H1 (cell line): ENCODE results near the gene TWIST2. TPM values are rescaled to one million over a fixed set of nuclear protein-coding genes. Genes with fewer than 3 reads are reported as not detected.

Source experiments
- CTCF ChIA-PET: fragments of 300-600 bp; sonication (Branson Sonifier 250); formaldehyde crosslinking; loops from one replicate; lab custom pipeline; 2021; ENCODE audit not compliant: partially characterized antibody; lab: Charles Lee
- POLR2A ChIA-PET: fragments of 300-600 bp; sonication (Branson Sonifier 250); formaldehyde crosslinking; loops from one replicate; lab custom pipeline; 2021; ENCODE audit warnings: inconsistent platforms; ENCODE audit not compliant: partially characterized antibody; lab: Charles Lee
- DNase-seq, 2 experiments: peaks; one replicate each; pipeline versions ENCODE4 v3.0.0 to v3.0.0-alpha.2; 2010 to 2022; ENCODE audit warnings: low spot score in 2 of 2, low read depth in 1 of 2, mixed read lengths in 1 of 2
- FAIRE-seq: peaks from 2 replicates; lab custom pipeline; 2011; peaks lifted over from hg19 to GRCh38; lab: Jason Lieb, UNC
- H2AFZ ChIP-seq: 2 replicates; pipeline ENCODE4 v1.8.1; 2012; ENCODE audit warnings: low read length, inconsistent platforms
- H2AK5ac ChIP-seq: 2 replicates; pipeline ENCODE4 v1.6.1; 2013; ENCODE audit warnings: low read depth, low read length
- H2BK120ac ChIP-seq: replicated peaks from 2 replicates; pipeline ENCODE3; 2013; ENCODE audit warnings: low read depth, low read length, inconsistent platforms
- H2BK12ac ChIP-seq: 2 replicates; pipeline ENCODE4 v1.6.1; 2013; ENCODE audit warnings: low read depth, low read length
- H2BK15ac ChIP-seq: 2 replicates; pipeline ENCODE4 v1.6.1; 2013; ENCODE audit warnings: low read length
- H2BK20ac ChIP-seq: 2 replicates; pipeline ENCODE4 v1.6.1; 2013; ENCODE audit warnings: low read length
- H2BK5ac ChIP-seq: 2 replicates; pipeline ENCODE4 v1.6.1; 2013; ENCODE audit warnings: low read depth, low read length
- H3K14ac ChIP-seq: 2 replicates; pipeline ENCODE4 v1.6.1; 2013; ENCODE audit warnings: inconsistent platforms; ENCODE audit not compliant: insufficient read length
- H3K18ac ChIP-seq: 2 replicates; pipeline ENCODE4 v1.6.1; 2013; ENCODE audit warnings: low read length; ENCODE audit errors: extremely low read depth
- H3K23ac ChIP-seq: 2 replicates; pipeline ENCODE4 v1.6.1; 2013; ENCODE audit warnings: inconsistent platforms; ENCODE audit not compliant: insufficient read length
- H3K23me2 ChIP-seq: 2 replicates; pipeline ENCODE4 v1.6.1; 2013; ENCODE audit warnings: low read depth, low read length
- H3K27ac ChIP-seq: 2 replicates; pipeline ENCODE4 v1.6.1; 2011; ENCODE audit warnings: low read depth, low read length, inconsistent platforms
- H3K27me3 ChIP-seq, 4 experiments: replicated peaks in 1 of 4; 1 replicate in 1 of 4; 2 replicates in 3 of 4; pipeline versions ENCODE4 v1.6.1 to v1.8.1; 2011 to 2013; ENCODE audit warnings: low read length in 3 of 4, mild to moderate bottlenecking in 3 of 4, inconsistent platforms in 2 of 4, mixed read lengths in 2 of 4, moderate library complexity in 1 of 4; ENCODE audit not compliant: control insufficient read depth in 3 of 4, insufficient read depth in 3 of 4; ENCODE audit errors: extremely low read depth in 1 of 4
- H3K36me3 ChIP-seq, 4 experiments: 2 replicates each; pipeline versions ENCODE4 v1.6.1 to v1.8.1; 2011 to 2013; ENCODE audit warnings: mild to moderate bottlenecking in 4 of 4, low read length in 3 of 4, moderate library complexity in 2 of 4, control low read depth in 1 of 4, inconsistent platforms in 1 of 4; ENCODE audit not compliant: insufficient read depth in 4 of 4, control insufficient read depth in 2 of 4
- H3K4ac ChIP-seq: replicated peaks from 2 replicates; pipeline ENCODE3; 2013; ENCODE audit warnings: low read length, low read depth, mixed read lengths, inconsistent platforms; ENCODE audit not compliant: insufficient read length
- H3K4me1 ChIP-seq, 4 experiments: replicated peaks in 1 of 4; 1 replicate in 1 of 4; 2 replicates in 3 of 4; pipeline versions ENCODE4 v1.6.1 to v1.8.1; 2011 to 2013; ENCODE audit warnings: low read length in 3 of 4, inconsistent platforms in 2 of 4, mixed read lengths in 1 of 4; ENCODE audit not compliant: insufficient read depth in 4 of 4, control insufficient read depth in 3 of 4
- H3K4me2 ChIP-seq, 2 experiments: 2 replicates each; pipeline versions ENCODE4 v1.6.1 to v1.8.1; 2011 to 2013; ENCODE audit warnings: low read depth in 2 of 2, low read length in 2 of 2, control low read depth in 1 of 2, inconsistent platforms in 1 of 2, mild to moderate bottlenecking in 1 of 2; ENCODE audit not compliant: insufficient read depth in 1 of 2
- H3K4me3 ChIP-seq, 4 experiments: fragments of 200-600, 300-600 bp in 1 of 4; sonication (generic), shearing (Covaris generic), sonication (Bioruptor Twin) in 1 of 4; 2 replicates each; pipeline versions ENCODE4 v1.5.1 to v1.8.1; 2011 to 2016; ENCODE audit warnings: low read length in 4 of 4, low read depth in 3 of 4, control low read depth in 2 of 4, inconsistent platforms in 2 of 4, mild to moderate bottlenecking in 2 of 4, mixed read lengths in 1 of 4, moderate library complexity in 1 of 4; ENCODE audit not compliant: insufficient read depth in 2 of 4; ENCODE audit errors: extremely low read depth in 1 of 4
- H3K56ac ChIP-seq: replicated peaks from 2 replicates; pipeline ENCODE3; 2013; ENCODE audit warnings: low read depth, mild to moderate bottlenecking, mixed read lengths, low read length, inconsistent platforms; ENCODE audit not compliant: insufficient read length
- H3K79me1 ChIP-seq: 2 replicates; pipeline ENCODE4 v1.6.1; 2013; ENCODE audit warnings: low read depth, low read length, control low read depth
- H3K79me2 ChIP-seq, 2 experiments: 2 replicates each; pipeline versions ENCODE4 v1.6.1 to v1.8.1; 2012 to 2013; ENCODE audit warnings: low read length in 2 of 2, mild to moderate bottlenecking in 2 of 2, inconsistent platforms in 1 of 2; ENCODE audit not compliant: insufficient read depth in 2 of 2, control insufficient read depth in 1 of 2
- H3K9ac ChIP-seq, 4 experiments: replicated peaks in 1 of 4; 1 replicate in 1 of 4; 2 replicates in 3 of 4; pipeline versions ENCODE4 v1.6.1 to v1.8.1; 2011 to 2013; ENCODE audit warnings: low read depth in 3 of 4, low read length in 3 of 4, control low read depth in 2 of 4, mild to moderate bottlenecking in 2 of 4, moderate library complexity in 2 of 4, inconsistent platforms in 1 of 4; ENCODE audit errors: extremely low read depth in 1 of 4
- H3K9me3 ChIP-seq, 2 experiments: 2 replicates each; pipeline versions ENCODE4 v1.6.1 to v1.8.1; 2012 to 2013; ENCODE audit warnings: mild to moderate bottlenecking in 2 of 2, moderate library complexity in 2 of 2, control low read depth in 1 of 2, inconsistent platforms in 1 of 2, low read depth in 1 of 2, low read length in 1 of 2, mixed read lengths in 1 of 2; ENCODE audit not compliant: insufficient read depth in 2 of 2
- H4K20me1 ChIP-seq, 2 experiments: replicated peaks in 1 of 2; 2 replicates each; pipeline versions ENCODE3 to v1.8.1; 2011 to 2013; ENCODE audit warnings: inconsistent platforms in 2 of 2, low read length in 2 of 2, mild to moderate bottlenecking in 1 of 2; ENCODE audit not compliant: insufficient read depth in 2 of 2, control insufficient read depth in 1 of 2
- H4K5ac ChIP-seq: 2 replicates; pipeline ENCODE4 v1.6.1; 2013; ENCODE audit warnings: low read length, low read depth, mixed read lengths, inconsistent platforms; ENCODE audit not compliant: insufficient read length
- H4K8ac ChIP-seq: 2 replicates; pipeline ENCODE4 v1.8.0; 2013; ENCODE audit warnings: mild to moderate bottlenecking, moderate library complexity, low read length, inconsistent platforms; ENCODE audit not compliant: insufficient read depth; ENCODE audit errors: extremely low read depth
- H4K91ac ChIP-seq: replicated peaks from 2 replicates; pipeline ENCODE3; 2013; ENCODE audit warnings: low read length, mixed read lengths, inconsistent platforms; ENCODE audit not compliant: insufficient read length
- BCL11A ChIP-seq, 2 experiments: IDR thresholded peaks; one replicate each; pipeline ENCODE4 v1.6.1; 2011; ENCODE audit warnings: low read depth in 2 of 2, low read length in 2 of 2, mild to moderate bottlenecking in 2 of 2
- CBX5 ChIP-seq: fragments of 300-800, 300-1000 bp; sonication (generic); IDR thresholded peaks from 2 replicates; pipeline ENCODE4 v1.7.1; 2016; ENCODE audit warnings: antibody characterized with exemption, low read length, low read depth
- CBX8 ChIP-seq: fragments of 300-800, 300-1000 bp; sonication (generic); IDR thresholded peaks from 2 replicates; pipeline ENCODE4 v1.7.1; 2016; ENCODE audit warnings: low read depth, low read length, borderline replicate concordance
- HDAC6 ChIP-seq: IDR thresholded peaks from one replicate; pipeline ENCODE4 v1.7.1; 2012; ENCODE audit warnings: low read depth, mild to moderate bottlenecking, inconsistent platforms, low read length, moderate library complexity
- KDM1A ChIP-seq: fragments of 200-600, 300-600 bp; sonication (generic); IDR thresholded peaks from 2 replicates; pipeline ENCODE4 v1.7.1; 2016; ENCODE audit warnings: mild to moderate bottlenecking, low read length, borderline replicate concordance
- KDM4A ChIP-seq: IDR thresholded peaks from one replicate; pipeline ENCODE4 v1.7.1; 2012; ENCODE audit warnings: low read depth, mild to moderate bottlenecking, moderate library complexity, low read length, inconsistent platforms; ENCODE audit not compliant: severe bottlenecking
- RFX5 ChIP-seq: IDR thresholded peaks from 2 replicates; pipeline ENCODE4 v1.6.1; 2011; ENCODE audit warnings: low read depth, low read length, improper control_type of control experiment, borderline replicate concordance
- SP1 ChIP-seq: IDR thresholded peaks from 2 replicates; pipeline ENCODE4 v1.6.1; 2011; ENCODE audit warnings: low read depth, low read length
- SRF ChIP-seq: IDR thresholded peaks from 2 replicates; pipeline ENCODE4 v1.6.1; 2011; ENCODE audit warnings: mild to moderate bottlenecking, low read depth, low read length, moderate library complexity
- TAF1 ChIP-seq: IDR thresholded peaks from 2 replicates; pipeline ENCODE4 v1.6.1; 2011; ENCODE audit warnings: mild to moderate bottlenecking, low read depth, low read length
- ZNF274 ChIP-seq: IDR thresholded peaks from 2 replicates; pipeline ENCODE4 v1.7.0; 2012; ENCODE audit warnings: low read length, borderline replicate concordance; ENCODE audit errors: extremely low read depth
- polyA plus RNA-seq, 7 experiments: library from polyadenylated mRNA; depleted of rRNA in 3 of 7; stranded (reverse) in 5 of 7; unstranded in 2 of 7; fragments of >200 nt in 5 of 7; fragments of 200-250 nt in 2 of 7; gene quantifications; 1 replicate in 5 of 7; 2 replicates in 1 of 7; 4 replicates in 1 of 7; pipeline versions ENCODE4 v1.2.1 to v1.2.3, GENCODE V29; 2011 to 2013; ENCODE audit warnings: missing spikeins in 2 of 7, mixed read lengths in 2 of 7
- total RNA-seq: library from RNA; stranded (reverse); fragmentation: NEBNext Ultra II Directional; extraction: Animal tissue kit (Norgen Biotek cat#: 25700); gene quantifications from 2 replicates; pipeline ENCODE4 v1.2.1, GENCODE V29; 2021
- TF ChIP-seq, protein P1 (sequence below): IDR thresholded peaks from 2 replicates; pipeline ENCODE4 v1.6.1; 2012; ENCODE audit warnings: inconsistent platforms
- TF ChIP-seq, protein P2 (sequence below), 3 experiments: IDR thresholded peaks; 1 replicate in 2 of 3; 2 replicates in 1 of 3; pipeline versions ENCODE4 v1.5.1 to v1.6.1; 2011; ENCODE audit warnings: low read length in 3 of 3, mild to moderate bottlenecking in 3 of 3, inconsistent platforms in 2 of 3, low read depth in 1 of 3, moderate library complexity in 1 of 3; ENCODE audit not compliant: insufficient read depth in 1 of 3; ENCODE audit errors: control extremely low read depth in 1 of 3

TWIST2 gene
- total and polyA plus RNA-seq, 2 of the 8 experiments (the other 6 are each of a cell fraction or from before 2014, with no cell fraction given): 2.6 to 4.3 TPM

DNA sequence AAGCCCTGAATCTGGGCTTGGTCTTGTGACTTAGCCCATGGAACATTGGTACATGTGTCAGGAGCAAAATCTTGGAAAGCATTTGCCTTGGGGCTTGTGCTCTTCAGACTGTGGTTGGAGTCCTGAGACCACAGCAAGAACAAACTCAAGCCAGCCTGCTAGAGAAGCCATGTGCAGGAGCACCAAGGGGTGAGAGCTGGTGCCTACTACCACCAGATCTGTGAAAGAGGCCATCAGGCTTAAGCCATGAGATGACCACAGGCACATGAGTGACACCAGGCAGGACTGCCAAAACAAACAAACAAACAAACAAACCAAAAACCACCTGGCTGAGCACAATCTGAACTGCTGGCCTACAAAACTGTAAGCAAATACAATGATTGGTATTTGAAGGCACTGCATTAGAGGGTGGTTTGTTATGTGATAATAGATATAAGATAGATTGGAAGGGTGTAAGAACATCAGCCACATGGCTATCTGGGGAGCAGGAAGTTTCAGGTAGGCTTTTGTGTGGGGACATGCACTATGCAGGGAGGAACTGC lies 9.0 kb upstream of the TWIST2 start:
- ChIA-PET POLR2A (no interaction called here), CTCF (no interaction called here)
- peaks cover 0 to 6% (median 4%) of the 10 kb centered on the region in 4 experiments; a peak in 4 of 7 replicates for H3K27me3 ChIP-seq
- no peak for TF ChIP-seq TAF1
- TF ChIP-seq BCL11A (IDR thresholded peaks at IDR 0.05; ENCODE audit: low read depth in 2 of 2, low read length in 2 of 2): no peak
- TF ChIP-seq HDAC6: no peak
- TF ChIP-seq KDM1A: no peak
- no peak for TF ChIP-seq SP1
- TF ChIP-seq CBX8: no peak
- TF ChIP-seq ZNF274: no peak
- TF ChIP-seq KDM4A: no peak
- no peak for TF ChIP-seq RFX5
- TF ChIP-seq SRF: no peak
- TF ChIP-seq, protein P1, sequence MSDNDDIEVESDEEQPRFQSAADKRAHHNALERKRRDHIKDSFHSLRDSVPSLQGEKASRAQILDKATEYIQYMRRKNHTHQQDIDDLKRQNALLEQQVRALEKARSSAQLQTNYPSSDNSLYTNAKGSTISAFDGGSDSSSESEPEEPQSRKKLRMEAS: no peak
- TF ChIP-seq CBX5: no peak
- TF ChIP-seq, protein P2, sequence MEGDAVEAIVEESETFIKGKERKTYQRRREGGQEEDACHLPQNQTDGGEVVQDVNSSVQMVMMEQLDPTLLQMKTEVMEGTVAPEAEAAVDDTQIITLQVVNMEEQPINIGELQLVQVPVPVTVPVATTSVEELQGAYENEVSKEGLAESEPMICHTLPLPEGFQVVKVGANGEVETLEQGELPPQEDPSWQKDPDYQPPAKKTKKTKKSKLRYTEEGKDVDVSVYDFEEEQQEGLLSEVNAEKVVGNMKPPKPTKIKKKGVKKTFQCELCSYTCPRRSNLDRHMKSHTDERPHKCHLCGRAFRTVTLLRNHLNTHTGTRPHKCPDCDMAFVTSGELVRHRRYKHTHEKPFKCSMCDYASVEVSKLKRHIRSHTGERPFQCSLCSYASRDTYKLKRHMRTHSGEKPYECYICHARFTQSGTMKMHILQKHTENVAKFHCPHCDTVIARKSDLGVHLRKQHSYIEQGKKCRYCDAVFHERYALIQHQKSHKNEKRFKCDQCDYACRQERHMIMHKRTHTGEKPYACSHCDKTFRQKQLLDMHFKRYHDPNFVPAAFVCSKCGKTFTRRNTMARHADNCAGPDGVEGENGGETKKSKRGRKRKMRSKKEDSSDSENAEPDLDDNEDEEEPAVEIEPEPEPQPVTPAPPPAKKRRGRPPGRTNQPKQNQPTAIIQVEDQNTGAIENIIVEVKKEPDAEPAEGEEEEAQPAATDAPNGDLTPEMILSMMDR (IDR thresholded peaks at IDR 0.05; ENCODE audit: control extremely low read depth in 1 of 3, insufficient read depth in 1 of 3, low read depth in 1 of 3, low read length in 3 of 3): no peak

More for the DNA sequence above, 9.0 kb upstream of the TWIST2 start:
- H3K4me3 ChIP-seq: no peak overlapping the region
- H3K14ac ChIP-seq: no peak overlapping the region
- H3K9me3 ChIP-seq: no peaks in the 10 kb centered on the region
- H2BK12ac ChIP-seq: no peak overlapping the region
- no peak overlapping the region for H3K4ac ChIP-seq
- H3K4me2 ChIP-seq: no peak overlapping the region
- no peak overlapping the region for H3K27ac ChIP-seq
- H2AFZ ChIP-seq: no peak overlapping the region
- no peak overlapping the region for H3K56ac ChIP-seq
- H2BK5ac ChIP-seq: no peak overlapping the region
- no peak overlapping the region for H2BK20ac ChIP-seq
- H2BK15ac ChIP-seq: no peak overlapping the region
- no peak overlapping the region for H4K91ac ChIP-seq
- H3K23me2 ChIP-seq: no peaks in the 10 kb centered on the region; the same call in 1 of the 2 replicates
- H3K9ac ChIP-seq: no peak overlapping the region
- FAIRE-seq (no peak), DNase-seq (peak in 1 of 2 experiments; percentile 3)
- H4K8ac ChIP-seq: no peak overlapping the region
- no peak overlapping the region for H2AK5ac ChIP-seq
- H3K18ac ChIP-seq: no peak overlapping the region
- no peak overlapping the region for H2BK120ac ChIP-seq
- H4K5ac ChIP-seq: no peak overlapping the region
- H3K4me1 ChIP-seq: no peaks in the 10 kb centered on the region
- no peaks in the 10 kb centered on the region for H3K79me2 ChIP-seq
- no peaks in the 10 kb centered on the region for H3K36me3 ChIP-seq
- no peaks in the 10 kb centered on the region for H4K20me1 ChIP-seq
- no peaks in the 10 kb centered on the region for H3K79me1 ChIP-seq
- no peak overlapping the region for H3K23ac ChIP-seq
